Lower lobe of right lung (tissue), 2 donors: ENCODE data around the gene MX2. TPM values are rescaled to one million over a fixed set of nuclear protein-coding genes. Genes with fewer than 3 reads are reported as not detected.

Experiments used
- ATAC-seq, 2 donors: fragments of 200-7000 bp; cut with Tn5 transposase; one replicate each; pipeline ENCODE4 v1.9.1; 2020 to 2022; ENCODE audit warnings: mild to moderate bottlenecking in 2 of 2, moderate library complexity in 2 of 2
- DNase-seq: peaks from one replicate; pipeline ENCODE4 v3.0.0-alpha.2; 2020
- H3K27ac ChIP-seq: fragments of 200-600 bp; one replicate; pipeline ENCODE4 v1.8.0; 2022
- H3K27me3 ChIP-seq: fragments of 200-600 bp; one replicate; pipeline ENCODE4 v1.8.0; 2022; ENCODE audit warnings: low read depth
- H3K36me3 ChIP-seq: fragments of 200-600 bp; one replicate; pipeline ENCODE4 v1.8.0; 2022; ENCODE audit warnings: mild to moderate bottlenecking
- H3K4me1 ChIP-seq: fragments of 200-600 bp; one replicate; pipeline ENCODE4 v1.8.0; 2022
- H3K4me3 ChIP-seq: fragments of 200-600 bp; one replicate; pipeline ENCODE4 v1.8.0; 2022; ENCODE audit warnings: mild to moderate bottlenecking
- H3K9me3 ChIP-seq: fragments of 200-600 bp; one replicate; pipeline ENCODE4 v1.8.0; 2022
- intact Hi-C: fragments of 100-400 bp; cut with DNase I; formaldehyde crosslinking; loops from one replicate; pipeline ENCODE4 v1.11.0; 2022
- total RNA-seq: library from RNA; stranded (reverse); fragmentation: NEBNext Ultra II Directional; extraction: Animal tissue kit (Norgen Biotek cat#: 25700); gene quantifications from one replicate; pipeline ENCODE4 v1.2.1, GENCODE V29; 2021
- TF ChIP-seq, protein P1 (sequence below): fragments of 200-600 bp; IDR thresholded peaks from one replicate; pipeline ENCODE4 v1.8.0; 2022; ENCODE audit warnings: antibody characterized with exemption, mild to moderate bottlenecking
- donor health status: DM: no; HTN: yes; CAD: no; lungs with severe emphysema.

The MX2 gene
- total RNA-seq, 1 donor from 2014 or later = 35.5 TPM

DNA sequence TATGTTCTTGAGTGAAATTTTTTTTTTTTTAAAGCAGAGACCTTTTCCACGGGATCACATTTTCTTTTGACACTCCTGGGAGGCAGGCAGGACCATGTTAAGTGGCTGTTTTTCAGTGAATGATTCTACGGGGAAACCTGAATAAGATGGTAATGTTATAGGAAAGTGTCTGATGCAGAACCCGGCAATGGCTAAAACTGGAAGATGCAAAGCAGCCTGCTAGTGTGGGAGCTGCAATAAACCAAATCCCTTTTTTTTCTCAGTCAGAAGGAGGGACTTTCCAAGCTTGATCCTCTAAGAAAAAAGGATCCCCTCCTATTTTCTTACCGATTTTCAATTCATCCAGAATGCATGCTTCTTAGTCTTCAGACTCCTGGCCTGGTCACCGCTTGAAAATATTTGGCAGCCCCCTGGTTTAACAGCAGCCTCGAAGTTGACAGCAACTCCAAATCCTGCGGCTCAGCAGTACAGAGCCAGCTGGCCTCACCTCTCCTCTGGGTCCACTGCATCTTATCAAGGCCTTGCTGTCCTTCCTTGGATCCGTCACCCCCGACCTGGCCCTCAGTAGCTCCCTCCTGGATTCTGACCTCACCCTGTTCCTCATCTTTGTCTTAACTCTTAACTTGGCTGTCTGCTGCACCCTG, 5.6 kb downstream of the MX2 start:
- TF ChIP-seq, protein P1, sequence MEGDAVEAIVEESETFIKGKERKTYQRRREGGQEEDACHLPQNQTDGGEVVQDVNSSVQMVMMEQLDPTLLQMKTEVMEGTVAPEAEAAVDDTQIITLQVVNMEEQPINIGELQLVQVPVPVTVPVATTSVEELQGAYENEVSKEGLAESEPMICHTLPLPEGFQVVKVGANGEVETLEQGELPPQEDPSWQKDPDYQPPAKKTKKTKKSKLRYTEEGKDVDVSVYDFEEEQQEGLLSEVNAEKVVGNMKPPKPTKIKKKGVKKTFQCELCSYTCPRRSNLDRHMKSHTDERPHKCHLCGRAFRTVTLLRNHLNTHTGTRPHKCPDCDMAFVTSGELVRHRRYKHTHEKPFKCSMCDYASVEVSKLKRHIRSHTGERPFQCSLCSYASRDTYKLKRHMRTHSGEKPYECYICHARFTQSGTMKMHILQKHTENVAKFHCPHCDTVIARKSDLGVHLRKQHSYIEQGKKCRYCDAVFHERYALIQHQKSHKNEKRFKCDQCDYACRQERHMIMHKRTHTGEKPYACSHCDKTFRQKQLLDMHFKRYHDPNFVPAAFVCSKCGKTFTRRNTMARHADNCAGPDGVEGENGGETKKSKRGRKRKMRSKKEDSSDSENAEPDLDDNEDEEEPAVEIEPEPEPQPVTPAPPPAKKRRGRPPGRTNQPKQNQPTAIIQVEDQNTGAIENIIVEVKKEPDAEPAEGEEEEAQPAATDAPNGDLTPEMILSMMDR = no peak
- intact Hi-C loops = no loop called here
- no peak overlapping the region for H3K4me3 ChIP-seq
- H3K27me3 ChIP-seq = no peaks in the 10 kb centered on the region
- peaks cover 23% of the 10 kb centered on the region for H3K4me1 ChIP-seq
- no peak for ATAC-seq
- peaks cover 6% of the 10 kb centered on the region for H3K36me3 ChIP-seq
- H3K27ac ChIP-seq = no peak overlapping the region
- no peaks in the 10 kb centered on the region for H3K9me3 ChIP-seq
- no peak for DNase-seq

DNA sequence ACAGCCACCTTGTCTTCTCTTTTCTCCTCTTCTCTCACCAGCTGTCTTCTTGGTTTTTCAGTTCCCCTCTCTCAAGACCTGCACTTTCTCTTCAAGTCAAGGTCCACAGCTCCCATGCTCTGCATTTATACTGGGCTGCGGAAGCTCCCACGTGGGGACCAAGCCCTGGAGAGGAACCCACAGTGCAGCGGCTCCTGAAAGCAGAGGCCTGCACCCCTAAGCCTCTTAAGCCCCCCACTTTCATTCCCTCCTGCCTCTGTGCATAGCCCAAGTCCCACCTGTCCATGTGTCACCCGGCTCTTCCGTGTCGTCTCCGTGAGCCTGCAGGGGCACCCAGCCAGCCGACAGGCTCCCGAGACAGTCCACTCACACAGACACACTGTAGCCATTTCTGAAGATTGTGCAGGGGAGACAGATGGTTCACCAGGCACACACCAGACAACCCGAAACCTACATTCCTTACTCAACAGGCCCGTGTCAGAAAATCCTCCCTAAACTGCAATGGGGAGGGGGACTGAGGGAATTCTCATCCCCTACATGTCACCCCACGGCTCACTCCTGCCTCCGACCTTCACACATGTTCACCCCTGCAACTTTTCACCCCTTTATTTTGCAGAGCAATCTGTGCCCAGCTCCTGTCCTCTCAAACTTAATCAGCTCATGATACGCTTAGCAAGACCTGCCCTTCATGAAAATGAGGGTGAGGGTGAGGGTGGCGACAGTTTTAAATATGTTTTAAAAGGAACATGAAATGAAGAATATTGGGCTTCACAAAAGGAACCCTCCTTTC, 6.3 kb downstream of the MX2 start:
- H3K9me3 ChIP-seq = no peaks in the 10 kb centered on the region
- peak overlapping the region; percentile 56 for H3K27ac ChIP-seq
- H3K27me3 ChIP-seq = no peaks in the 10 kb centered on the region
- intact Hi-C loops = no loop called here
- TF ChIP-seq, protein P1 = no peak
- H3K4me1 ChIP-seq = peaks cover 15% of the 10 kb centered on the region
- H3K36me3 ChIP-seq = peaks cover 6% of the 10 kb centered on the region
- ATAC-seq (no peak), DNase-seq (no peak)
- no peak overlapping the region for H3K4me3 ChIP-seq

DNA sequence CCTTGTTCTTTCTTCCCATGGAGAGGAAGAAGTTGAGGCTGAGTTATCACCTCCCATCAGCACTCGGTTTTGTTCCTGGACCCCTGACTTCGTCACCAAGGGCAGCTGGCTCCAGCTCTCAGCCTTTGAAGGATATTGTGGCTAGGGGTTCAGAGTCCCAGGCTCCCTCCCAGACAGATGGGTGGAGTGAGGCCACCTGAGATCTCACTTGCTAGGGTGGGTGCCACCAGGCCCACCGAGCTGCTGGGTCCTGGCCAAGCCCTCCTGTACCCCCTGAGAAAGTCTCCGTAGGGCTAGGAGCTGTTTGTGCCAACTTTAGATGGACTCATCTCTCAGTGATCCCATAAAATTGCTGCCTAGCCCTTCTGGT, 6.9 kb downstream of the MX2 start:
- Histone ChIP-seq H3K4me1 (peaks cover 11% of the 10 kb centered on the region), H3K27ac (peak overlapping the region; percentile 56), H3K4me3 (peak overlapping the region; percentile 53), H3K9me3 (no peaks in the 10 kb centered on the region), H3K27me3 (no peaks in the 10 kb centered on the region), H3K36me3 (peaks cover 6% of the 10 kb centered on the region)
- TF ChIP-seq, protein P1 = no peak
- ATAC-seq (no peak), DNase-seq (no peak)
- intact Hi-C loops = no loop called here

DNA sequence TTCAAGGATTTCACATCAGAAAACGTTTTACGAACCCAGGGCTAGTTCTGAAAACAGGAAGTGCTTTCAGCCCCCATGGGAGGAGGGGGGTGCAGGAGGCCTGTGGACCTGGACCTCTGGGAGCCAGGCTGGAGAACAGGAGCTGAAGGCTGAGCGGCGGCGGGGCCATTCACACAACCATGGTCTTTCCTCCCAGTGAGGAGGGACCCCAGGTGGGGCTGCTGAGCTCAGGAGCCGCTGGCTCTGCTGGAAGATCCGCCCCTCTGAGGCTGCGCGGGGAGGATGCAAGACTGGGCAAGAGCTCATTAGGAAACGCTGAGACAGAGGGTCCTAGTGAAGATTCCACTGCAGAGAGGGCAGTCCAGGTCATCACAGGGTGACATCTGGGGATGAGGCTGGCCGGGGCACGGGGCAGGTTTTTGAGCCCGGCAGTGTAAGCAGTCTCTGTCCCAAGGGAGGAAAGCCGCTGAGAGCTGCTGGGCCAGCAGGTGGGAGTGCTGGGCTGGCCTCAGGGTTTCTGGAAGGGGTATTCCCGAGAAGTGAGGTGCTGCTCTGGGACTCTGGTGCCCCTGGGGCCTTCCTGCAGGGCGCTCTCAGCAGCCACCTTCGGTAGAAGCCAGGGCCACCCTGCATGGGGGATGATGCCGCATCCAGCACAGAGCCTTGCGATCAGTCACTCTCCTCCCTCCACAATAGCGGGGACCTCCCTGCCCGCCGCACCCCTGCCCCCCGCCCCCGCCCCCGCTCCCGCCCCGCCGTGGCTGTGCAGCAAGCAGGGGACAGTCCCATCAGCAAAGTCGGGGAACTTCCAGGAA, 7.5 kb downstream of the MX2 start:
- H3K36me3 ChIP-seq = peaks cover 6% of the 10 kb centered on the region
- DNase-seq (peak; percentile 60), ATAC-seq (peak; percentile 5 to 46)
- intact Hi-C loops = no loop called here
- TF ChIP-seq, protein P1 = no peak
- H3K9me3 ChIP-seq = no peaks in the 10 kb centered on the region
- peaks cover 11% of the 10 kb centered on the region for H3K4me1 ChIP-seq
- H3K27me3 ChIP-seq = no peaks in the 10 kb centered on the region
- peak overlapping the region; percentile 53 for H3K4me3 ChIP-seq
- H3K27ac ChIP-seq = peak overlapping the region; percentile 56

DNA sequence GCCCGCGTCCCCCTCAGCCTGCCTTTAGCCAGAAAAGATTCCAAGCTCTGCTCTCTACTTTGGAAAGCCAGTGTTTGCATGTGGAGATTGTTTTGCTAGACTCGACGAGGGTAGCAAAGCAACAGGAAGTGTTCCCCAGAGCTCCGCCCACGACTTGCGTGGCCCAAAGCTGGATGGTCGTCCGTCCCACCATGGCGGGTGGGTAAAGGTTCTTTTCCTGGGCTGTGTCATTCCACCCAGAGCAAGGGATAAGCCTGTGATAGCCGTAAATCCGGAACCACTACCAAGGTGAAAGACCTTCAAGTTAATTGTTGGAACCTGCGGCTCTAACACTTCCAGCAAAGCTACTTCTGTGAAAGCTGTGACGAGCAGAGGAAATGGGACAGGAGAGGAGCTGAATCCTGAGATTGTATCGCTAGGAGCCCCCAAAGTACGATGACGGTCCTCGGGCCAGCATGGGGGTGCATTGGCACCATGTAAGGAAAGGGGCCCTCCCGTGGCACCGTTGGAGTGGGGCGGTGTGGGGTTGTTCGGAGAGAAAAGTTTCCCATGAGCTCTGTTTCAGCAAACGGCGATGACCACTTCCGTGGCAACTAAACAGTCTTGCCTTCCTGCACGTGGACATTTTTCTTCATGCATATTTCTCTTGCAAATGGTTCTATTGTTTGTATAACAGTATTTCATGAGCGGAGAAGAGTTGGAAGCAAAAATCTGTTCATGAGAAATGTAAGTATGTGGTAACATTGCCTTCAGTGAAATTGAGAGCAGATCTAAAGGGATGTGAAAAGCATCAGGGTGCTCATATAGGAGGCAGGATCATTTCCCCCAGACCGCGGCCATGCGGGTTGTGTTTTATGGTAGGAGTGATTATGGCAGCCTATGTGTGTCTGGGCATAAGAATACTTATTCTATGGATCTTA, 8.4 kb downstream of the MX2 start:
- H3K4me1 ChIP-seq = peaks cover 11% of the 10 kb centered on the region
- intact Hi-C loops = no loop called here
- peak overlapping the region; percentile 53 for H3K4me3 ChIP-seq
- H3K27me3 ChIP-seq = no peaks in the 10 kb centered on the region
- TF ChIP-seq, protein P1 = no peak
- no peaks in the 10 kb centered on the region for H3K9me3 ChIP-seq
- DNase-seq = no peak
- ATAC-seq = peak in 1 of 2 donors; percentile 23
- peaks cover 6% of the 10 kb centered on the region for H3K36me3 ChIP-seq
- H3K27ac ChIP-seq = peak overlapping the region; percentile 56
